HS-5 (cell line): Measurements from ENCODE around the gene ABCA13.
"Not testable (repeated sequence)": the region's sequence is repeated elsewhere in the genome, so short reads cannot be mapped to it uniquely, and the experiment has no call there.

Source experiments
- DNase-seq: peaks from one replicate; pipeline ENCODE4 v3.0.0-alpha.2; 2012; ENCODE audit warnings: low read depth

Gene ABCA13, protein sequence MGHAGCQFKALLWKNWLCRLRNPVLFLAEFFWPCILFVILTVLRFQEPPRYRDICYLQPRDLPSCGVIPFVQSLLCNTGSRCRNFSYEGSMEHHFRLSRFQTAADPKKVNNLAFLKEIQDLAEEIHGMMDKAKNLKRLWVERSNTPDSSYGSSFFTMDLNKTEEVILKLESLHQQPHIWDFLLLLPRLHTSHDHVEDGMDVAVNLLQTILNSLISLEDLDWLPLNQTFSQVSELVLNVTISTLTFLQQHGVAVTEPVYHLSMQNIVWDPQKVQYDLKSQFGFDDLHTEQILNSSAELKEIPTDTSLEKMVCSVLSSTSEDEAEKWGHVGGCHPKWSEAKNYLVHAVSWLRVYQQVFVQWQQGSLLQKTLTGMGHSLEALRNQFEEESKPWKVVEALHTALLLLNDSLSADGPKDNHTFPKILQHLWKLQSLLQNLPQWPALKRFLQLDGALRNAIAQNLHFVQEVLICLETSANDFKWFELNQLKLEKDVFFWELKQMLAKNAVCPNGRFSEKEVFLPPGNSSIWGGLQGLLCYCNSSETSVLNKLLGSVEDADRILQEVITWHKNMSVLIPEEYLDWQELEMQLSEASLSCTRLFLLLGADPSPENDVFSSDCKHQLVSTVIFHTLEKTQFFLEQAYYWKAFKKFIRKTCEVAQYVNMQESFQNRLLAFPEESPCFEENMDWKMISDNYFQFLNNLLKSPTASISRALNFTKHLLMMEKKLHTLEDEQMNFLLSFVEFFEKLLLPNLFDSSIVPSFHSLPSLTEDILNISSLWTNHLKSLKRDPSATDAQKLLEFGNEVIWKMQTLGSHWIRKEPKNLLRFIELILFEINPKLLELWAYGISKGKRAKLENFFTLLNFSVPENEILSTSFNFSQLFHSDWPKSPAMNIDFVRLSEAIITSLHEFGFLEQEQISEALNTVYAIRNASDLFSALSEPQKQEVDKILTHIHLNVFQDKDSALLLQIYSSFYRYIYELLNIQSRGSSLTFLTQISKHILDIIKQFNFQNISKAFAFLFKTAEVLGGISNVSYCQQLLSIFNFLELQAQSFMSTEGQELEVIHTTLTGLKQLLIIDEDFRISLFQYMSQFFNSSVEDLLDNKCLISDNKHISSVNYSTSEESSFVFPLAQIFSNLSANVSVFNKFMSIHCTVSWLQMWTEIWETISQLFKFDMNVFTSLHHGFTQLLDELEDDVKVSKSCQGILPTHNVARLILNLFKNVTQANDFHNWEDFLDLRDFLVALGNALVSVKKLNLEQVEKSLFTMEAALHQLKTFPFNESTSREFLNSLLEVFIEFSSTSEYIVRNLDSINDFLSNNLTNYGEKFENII (N-terminal part only)

GRCh38 chr7:48171202-48171601 lies at the start of gene ABCA13:
Gene ABCA13 (plus strand): TSS chr7:48171458. CDS start chr7:48171484, 26 bp downstream.
- DNase-seq, result peak; percentile 40

- DNase-seq, result no peak
Observed at GRCh38 chr7:48126037-48126436, 45.2 kb upstream of the ABCA13 start.

GRCh38 chr7:48130658-48131108 lies 40.6 kb upstream of the ABCA13 start:
- peak; percentile 47 for DNase-seq

DNA sequence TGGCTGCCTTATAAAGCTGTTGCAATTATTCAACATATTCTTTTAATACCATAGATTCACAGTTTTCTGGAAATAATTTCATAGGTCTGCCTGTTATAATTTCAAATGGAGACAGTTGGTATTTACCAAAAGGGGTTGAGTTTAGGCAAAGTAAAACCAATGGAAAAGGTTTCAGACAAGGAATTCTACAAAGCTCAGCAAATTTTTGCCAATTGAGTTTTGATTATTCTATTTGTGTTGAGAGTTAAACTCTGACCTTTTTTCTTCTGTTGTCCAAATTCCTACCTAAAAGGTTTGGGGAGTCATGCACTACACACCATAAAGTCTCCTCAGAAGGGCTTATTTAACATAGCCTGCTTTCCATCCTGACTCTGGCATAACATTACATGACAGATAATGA lies 38.5 kb upstream of the ABCA13 start:
- DNase-seq, result no peak

DNA sequence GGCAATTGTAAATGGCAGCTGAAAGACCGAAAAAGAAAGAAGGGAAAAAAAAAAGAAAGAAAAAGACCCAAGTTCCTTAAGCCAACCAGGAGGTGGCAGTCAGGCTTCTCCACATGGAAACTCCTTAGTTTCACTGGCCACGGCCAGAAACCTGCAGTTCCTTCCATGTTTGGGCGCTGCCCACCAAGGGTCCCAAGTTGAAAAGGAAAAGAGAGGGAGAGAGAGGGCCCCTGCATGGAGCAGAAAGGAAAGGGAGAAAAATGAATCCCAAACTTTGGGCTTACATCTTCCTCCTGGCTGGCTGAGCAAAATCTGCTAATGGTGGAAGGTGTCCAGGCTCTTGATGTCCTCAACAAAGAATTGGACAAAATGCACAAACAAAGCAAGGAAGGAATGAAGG lies 31.8 kb upstream of the ABCA13 start:
- DNase-seq, result no peak

DNA sequence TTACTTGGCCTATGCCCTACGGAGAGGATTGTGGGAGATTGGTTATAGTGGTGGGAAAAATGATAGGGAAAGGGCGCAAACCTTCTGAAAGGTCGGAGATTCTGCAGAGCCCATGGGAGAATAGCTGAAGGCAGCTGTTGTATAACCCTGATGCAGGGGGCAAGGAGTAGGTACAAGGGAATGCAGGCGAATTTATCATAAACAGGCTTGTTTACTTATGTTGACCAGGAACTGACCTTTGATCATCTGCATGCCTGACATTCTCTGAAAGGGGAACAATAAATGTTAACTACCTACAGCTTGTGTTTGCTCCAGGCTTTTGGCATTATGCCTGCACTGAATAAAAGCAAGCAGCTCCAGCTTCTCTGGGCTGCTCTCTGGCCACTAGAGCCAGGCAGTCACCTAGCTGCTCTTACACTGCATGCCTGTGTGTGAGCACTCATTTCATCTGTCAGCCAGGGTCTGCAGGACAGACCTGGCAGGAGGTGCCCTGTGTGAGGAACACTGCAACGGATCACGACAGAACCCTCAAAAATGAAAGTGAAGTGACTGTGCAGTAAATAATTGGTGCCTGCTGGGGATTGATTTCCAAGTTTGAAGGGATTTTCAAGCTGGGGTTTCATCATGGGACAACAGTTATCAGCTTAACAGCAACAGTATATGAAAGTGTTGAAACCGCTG lies 31.1 kb upstream of the ABCA13 start:
- DNase-seq, result no peak

- no peak for DNase-seq
Observed at GRCh38 chr7:48141521-48141920, 29.7 kb upstream of the ABCA13 start.

DNA sequence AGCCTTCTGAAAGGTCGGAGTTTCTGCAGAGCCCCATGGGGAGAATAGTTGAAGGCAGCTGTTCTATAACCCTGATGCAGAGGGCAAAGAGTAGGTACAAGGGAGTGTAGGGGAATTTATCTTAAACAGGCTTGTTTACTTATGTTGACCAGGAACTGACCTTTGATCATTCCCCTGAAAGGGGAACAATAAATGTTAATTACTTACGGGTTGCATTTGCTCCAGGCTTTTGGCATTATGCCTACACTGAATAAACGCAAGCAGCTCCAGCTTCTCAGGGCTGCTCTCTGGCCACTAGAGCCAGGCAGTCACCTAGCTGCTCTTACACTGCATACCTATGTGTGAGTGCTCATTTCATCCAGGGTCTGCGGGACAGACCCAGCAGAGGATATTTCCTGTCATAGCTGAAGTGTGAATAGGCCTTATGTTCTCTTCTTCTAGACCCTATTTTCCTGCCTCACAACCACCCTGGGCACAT lies 26.9 kb upstream of the ABCA13 start:
- DNase-seq, result no peak

GRCh38 chr7:48147078-48147591 lies 24.1 kb upstream of the ABCA13 start:
- DNase-seq, result no peak

DNA sequence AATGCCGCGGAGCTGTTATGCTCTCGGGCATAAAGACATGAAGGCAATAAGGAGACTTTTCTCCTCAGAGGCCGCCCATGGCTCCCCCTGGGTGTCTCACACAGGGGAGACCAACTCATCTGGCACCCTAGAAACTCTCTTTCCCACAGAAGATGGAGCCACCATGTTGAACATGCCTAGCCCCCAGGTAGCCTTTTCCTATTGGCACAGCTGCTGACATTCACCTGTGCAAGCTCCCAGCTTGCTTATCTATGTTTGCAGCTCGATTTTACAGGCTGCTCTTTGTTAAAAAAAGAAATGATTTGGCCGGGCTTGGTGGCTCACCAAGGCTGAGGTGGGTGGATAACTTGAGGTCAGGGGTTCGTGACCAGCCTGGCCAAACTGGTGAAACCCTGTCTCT lies 23.6 kb upstream of the ABCA13 start:
- DNase-seq, result not testable (repeated sequence)

DNA sequence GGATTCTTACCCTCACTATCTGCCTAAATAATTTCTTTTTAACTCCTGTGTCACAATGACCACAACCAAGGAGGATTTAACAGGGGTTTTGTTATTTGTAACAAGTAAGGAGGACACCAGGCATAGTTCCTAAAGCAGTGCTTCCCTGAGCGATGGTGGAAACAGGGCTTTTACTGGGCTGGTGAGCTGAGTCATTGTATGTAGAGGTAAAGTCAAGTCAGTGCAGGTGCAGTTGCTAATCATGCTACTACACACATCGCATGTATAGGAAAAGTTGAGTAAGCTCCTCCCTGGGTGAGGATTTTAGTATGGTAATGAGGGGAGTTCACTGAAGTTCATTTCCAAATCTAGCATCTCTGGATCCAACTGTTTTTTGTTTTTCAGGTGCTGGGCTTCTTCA lies 22.9 kb upstream of the ABCA13 start:
- DNase-seq, result no peak

GRCh38 chr7:48149058-48149457 lies 22.2 kb upstream of the ABCA13 start:
- DNase-seq, result no peak

GRCh38 chr7:48150086-48150485 lies 21.2 kb upstream of the ABCA13 start:
- no peak for DNase-seq

GRCh38 chr7:48154792-48155413 lies 16.4 kb upstream of the ABCA13 start:
- peak; percentile 43 for DNase-seq

DNA sequence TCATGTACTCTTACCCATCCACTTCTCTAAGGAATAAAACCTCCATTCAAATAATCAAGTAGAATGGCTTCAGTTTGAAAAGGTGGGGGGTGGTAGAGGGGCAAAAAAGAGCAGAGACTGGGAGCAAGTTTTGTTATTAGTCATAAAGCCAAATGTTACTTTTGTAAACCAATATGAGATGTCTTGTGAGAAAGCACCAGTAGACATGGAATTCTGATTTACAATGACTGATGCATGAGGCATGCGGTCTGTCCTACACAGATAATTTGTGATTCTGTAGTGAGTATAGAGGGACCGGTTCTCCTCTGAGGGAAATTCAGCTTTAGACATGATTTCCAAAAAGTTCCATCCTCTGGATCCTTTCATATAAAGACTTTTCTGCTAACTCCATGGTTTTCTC lies 12.9 kb upstream of the ABCA13 start:
- peak; percentile 62 for DNase-seq

DNA sequence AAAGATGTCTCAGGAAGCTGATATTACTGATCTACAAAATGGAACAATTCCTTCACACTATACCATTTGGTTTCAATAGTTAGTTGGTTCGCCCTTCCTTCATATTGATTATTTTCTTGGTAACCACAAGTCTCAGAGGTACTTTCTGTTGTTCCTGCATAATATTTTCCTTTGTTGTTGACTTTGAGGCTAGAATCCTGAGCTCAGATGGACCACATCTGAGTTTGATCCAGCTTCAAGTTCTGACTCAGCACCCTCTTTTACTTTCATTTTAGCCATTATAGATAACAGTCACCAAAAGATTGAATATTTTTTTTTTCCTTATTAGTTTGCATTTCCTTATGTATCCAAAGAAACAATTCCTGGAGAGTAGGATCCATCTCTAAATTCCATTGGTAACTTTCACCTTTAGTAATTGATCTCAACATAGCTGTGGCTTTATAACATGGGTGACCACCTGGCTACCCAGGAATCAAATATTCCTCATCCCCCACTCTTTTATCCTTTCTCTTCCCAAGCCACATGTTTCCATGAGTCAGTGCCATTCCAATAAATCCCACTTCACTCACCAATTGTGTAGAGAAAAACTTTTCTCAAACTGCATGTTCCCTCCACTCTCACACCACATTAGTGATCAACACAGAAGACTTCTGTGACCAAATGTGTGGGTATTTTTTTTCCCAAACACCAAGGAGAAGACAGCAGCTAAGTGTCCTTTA lies 9.7 kb upstream of the ABCA13 start:
- no peak for DNase-seq

- DNase-seq, result no peak
Observed at GRCh38 chr7:48165157-48165556, 6.1 kb upstream of the ABCA13 start.

DNA sequence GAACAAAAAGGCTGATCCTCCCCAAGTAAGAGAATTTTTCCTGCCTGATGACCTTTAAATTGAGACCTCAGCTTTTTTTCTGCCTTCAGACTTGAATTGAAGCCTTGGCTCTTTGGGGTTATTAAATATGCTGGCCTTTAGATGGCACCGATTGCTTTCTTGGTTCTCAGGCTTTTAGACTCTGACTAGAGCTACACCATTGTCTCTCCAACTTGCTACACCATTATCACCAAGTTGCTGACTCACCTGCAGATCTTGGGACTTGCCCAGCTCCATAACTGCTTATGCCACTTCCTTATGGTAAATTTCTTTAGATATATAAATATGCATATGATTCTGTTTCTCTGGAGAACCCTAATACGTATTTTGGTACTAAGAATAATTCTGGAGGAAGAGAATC lies 3.1 kb upstream of the ABCA13 start:
- peak; percentile 77 for DNase-seq

DNA sequence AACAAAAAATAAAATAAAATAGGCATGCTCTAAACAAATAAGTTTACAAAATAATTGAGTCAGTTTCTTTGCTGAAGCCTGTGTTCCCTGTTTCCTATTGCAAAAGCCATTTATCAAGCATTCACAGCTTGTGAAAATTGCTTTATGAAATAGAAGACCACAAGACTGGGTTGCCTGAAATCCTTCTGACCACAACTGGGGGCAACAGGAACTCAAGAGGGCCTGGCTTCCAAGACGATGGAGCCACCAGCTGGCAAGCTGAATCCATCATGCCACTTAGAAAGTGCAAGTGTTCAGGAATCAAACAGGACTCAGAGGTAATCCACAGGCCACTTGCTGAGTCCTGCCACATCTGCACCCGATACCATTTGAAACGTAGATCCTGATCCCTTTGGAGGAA lies 752 bp upstream of the ABCA13 start:
- no peak for DNase-seq

DNA sequence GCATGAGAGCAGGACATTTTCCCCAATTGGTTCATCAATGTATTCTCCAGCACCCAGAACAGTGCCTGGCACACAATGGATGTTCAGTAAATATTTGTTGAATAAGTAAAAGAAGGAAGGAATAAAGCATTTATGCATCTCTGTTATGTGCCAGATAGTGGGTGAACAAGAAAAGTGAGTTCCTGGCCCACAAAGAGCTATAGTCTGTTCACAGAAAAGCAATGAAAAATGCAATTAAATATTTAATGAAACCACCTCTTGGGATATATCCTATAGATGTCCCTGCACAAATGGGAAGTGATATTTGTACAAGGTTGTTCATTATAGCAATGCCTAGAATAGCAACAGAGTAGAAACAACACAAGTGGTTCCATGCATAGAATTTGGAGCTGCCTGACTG lies 2.1 kb downstream of the ABCA13 start:
- no peak for DNase-seq
